ENCODE measurements around the gene CRY2. TPM values are rescaled to one million over a fixed set of nuclear protein-coding genes. Genes with fewer than 3 reads are reported as not detected.
"Not testable (repeated sequence)": the region's sequence is repeated elsewhere in the genome, so short reads cannot be mapped to it uniquely, and the experiment has no call there.

The CRY2 gene
- total RNA-seq, 2 donors from 2014 or later, result 19.8 to 20.1 TPM

GRCh38 chr11:45905095-45905494, 57.8 kb downstream of the CRY2 start:
- Histone ChIP-seq H3K4me1 (ENCODE audit: control insufficient read depth, insufficient read depth, low read length) (no peaks in the 10 kb centered on the region), H3K9me3 (ENCODE audit: control insufficient read depth, low read length) (no peaks in the 10 kb centered on the region), H3K4me3 (ENCODE audit: low read length) (no peak overlapping the region), H3K9ac (ENCODE audit: extremely low read depth, low read length, poor library complexity, severe bottlenecking) (no peak overlapping the region), H3K27me3 (ENCODE audit: control insufficient read depth, insufficient read depth, low read length, poor library complexity, severe bottlenecking) (peaks cover 15% of the 10 kb centered on the region), H3K27ac (ENCODE audit: low read depth, low read length) (no peak overlapping the region), H3K36me3 (ENCODE audit: control insufficient read depth, insufficient read depth, low read length) (no peaks in the 10 kb centered on the region)
- Mint-ChIP-seq H3K27ac (no peak overlapping the region), H3K27me3 (ENCODE audit: insufficient read depth) (peaks cover 16% of the 10 kb centered on the region), H3K9me3 (no peaks in the 10 kb centered on the region), H3K4me1 (peaks cover 13% of the 10 kb centered on the region), H3K4me3 (no peak overlapping the region), H3K36me3 (ENCODE audit: low read depth) (peaks cover 14% of the 10 kb centered on the region)
- no peak for TF ChIP-seq CTCF (conservative IDR thresholded peaks at IDR 0.05)
- WGBS, 2 experiments (ENCODE audit: insufficient coverage in 1 of 2, insufficient read length in 1 of 2), result 94 to 97% methylated on average over 17 to 19 of the region's 19 CpGs
- DNase-seq, result no peak

GRCh38 chr11:45905576-45905975, 58.3 kb downstream of the CRY2 start:
- peaks cover 11% of the 10 kb centered on the region for H3K4me1 Mint-ChIP-seq
- not testable (repeated sequence) for H3K36me3 ChIP-seq (ENCODE audit: control insufficient read depth, insufficient read depth, low read length); H3K9me3 Mint-ChIP-seq; H3K4me1 ChIP-seq (ENCODE audit: control insufficient read depth, insufficient read depth, low read length); H3K4me3 ChIP-seq (ENCODE audit: low read length); H3K27ac Mint-ChIP-seq; DNase-seq; H3K27ac ChIP-seq (ENCODE audit: low read depth, low read length); H3K9me3 ChIP-seq (ENCODE audit: control insufficient read depth, low read length); H3K4me3 Mint-ChIP-seq; H3K9ac ChIP-seq (ENCODE audit: extremely low read depth, low read length, poor library complexity, severe bottlenecking)
- peaks cover 15% of the 10 kb centered on the region for H3K36me3 Mint-ChIP-seq (ENCODE audit: low read depth)
- WGBS, 2 experiments (ENCODE audit: insufficient coverage in 1 of 2, insufficient read length in 1 of 2), result 87 to 100% methylated on average over 1 to 6 of the region's 6 CpGs
- H3K27me3 ChIP-seq (ENCODE audit: control insufficient read depth, insufficient read depth, low read length, poor library complexity, severe bottlenecking), result peaks cover 11% of the 10 kb centered on the region
- peaks cover 13% of the 10 kb centered on the region for H3K27me3 Mint-ChIP-seq (ENCODE audit: insufficient read depth)

- no peaks in the 10 kb centered on the region for H3K9me3 ChIP-seq (ENCODE audit: control insufficient read depth, low read length)
- H3K4me1 ChIP-seq (ENCODE audit: control insufficient read depth, insufficient read depth, low read length), result no peaks in the 10 kb centered on the region
- Mint-ChIP-seq H3K27me3 (ENCODE audit: insufficient read depth) (peaks cover 7% of the 10 kb centered on the region), H3K9me3 (no peaks in the 10 kb centered on the region), H3K4me1 (peaks cover 8% of the 10 kb centered on the region), H3K27ac (no peak overlapping the region), H3K36me3 (ENCODE audit: low read depth) (peaks cover 18% of the 10 kb centered on the region), H3K4me3 (no peak overlapping the region)
- no peak overlapping the region for H3K27ac ChIP-seq (ENCODE audit: low read depth, low read length)
- WGBS, 2 experiments (ENCODE audit: insufficient coverage in 1 of 2, insufficient read length in 1 of 2), result 82 to 93% methylated on average over 10 to 19 of the region's 19 CpGs
- TF ChIP-seq CTCF (conservative IDR thresholded peaks at IDR 0.05), result no peak
- H3K4me3 ChIP-seq (ENCODE audit: low read length), result no peak overlapping the region
- H3K36me3 ChIP-seq (ENCODE audit: control insufficient read depth, insufficient read depth, low read length), result no peaks in the 10 kb centered on the region
- no peak for DNase-seq
- H3K27me3 ChIP-seq (ENCODE audit: control insufficient read depth, insufficient read depth, low read length, poor library complexity, severe bottlenecking), result peaks cover 5% of the 10 kb centered on the region
- no peak overlapping the region for H3K9ac ChIP-seq (ENCODE audit: extremely low read depth, low read length, poor library complexity, severe bottlenecking)
Measured at GRCh38 chr11:45906096-45906682, 58.9 kb downstream of the CRY2 start.
